Karpas-422 (cell line): ENCODE results near the gene RCSD1. TPM values are rescaled to one million over a fixed set of nuclear protein-coding genes. Genes with fewer than 3 reads are reported as not detected.
"Not testable (repeated sequence)": the region's sequence is repeated elsewhere in the genome, so short reads cannot be mapped to it uniquely, and the experiment has no call there.

Experiments
- DNase-seq: peaks from one replicate; pipeline ENCODE4 v3.0.0-alpha.2; 2015
- H2AFZ ChIP-seq: fragments of 200-600 bp; sonication (generic); 2 replicates; pipeline ENCODE4 v1.6.1; 2014; ENCODE audit warnings: antibody characterized with exemption, low read length, mixed read lengths
- H3K27ac ChIP-seq: fragments of 200-600 bp; sonication (generic); 2 replicates; pipeline ENCODE4 v1.5.1; 2014; ENCODE audit warnings: mild to moderate bottlenecking, low read length, moderate library complexity
- H3K27me3 ChIP-seq: fragments of 200-600 bp; sonication (generic); 2 replicates; pipeline ENCODE4 v1.6.1; 2014; ENCODE audit warnings: low read length, mixed read lengths
- H3K36me3 ChIP-seq: fragments of 200-600 bp; sonication (generic); 2 replicates; pipeline ENCODE4 v1.6.1; 2014; ENCODE audit warnings: low read length, mixed read lengths; ENCODE audit not compliant: insufficient read depth
- H3K4me1 ChIP-seq: fragments of 200-600 bp; sonication (generic); 2 replicates; pipeline ENCODE4 v1.6.1; 2014; ENCODE audit warnings: mild to moderate bottlenecking, low read length, mixed read lengths
- H3K4me2 ChIP-seq: fragments of 200-600 bp; sonication (generic); 2 replicates; pipeline ENCODE4 v1.6.1; 2014; ENCODE audit warnings: low read length, low read depth, mild to moderate bottlenecking; ENCODE audit not compliant: poor library complexity, severe bottlenecking
- H3K4me3 ChIP-seq: fragments of 200-600 bp; sonication (generic); 2 replicates; pipeline ENCODE4 v1.5.1; 2014; ENCODE audit warnings: mild to moderate bottlenecking, antibody characterized with exemption, low read length, mixed read lengths
- H3K79me2 ChIP-seq: fragments of 200-600 bp; sonication (generic); 2 replicates; pipeline ENCODE4 v1.6.1; 2014; ENCODE audit warnings: mild to moderate bottlenecking, low read length, mixed read lengths
- H3K9ac ChIP-seq: fragments of 200-600 bp; sonication (generic); 2 replicates; pipeline ENCODE4 v1.6.0; 2014; ENCODE audit warnings: low read length
- H3K9me2 ChIP-seq: fragments of 200-600 bp; sonication (generic), shearing (Covaris generic); replicated peaks from 2 replicates; pipeline ENCODE4 v1.6.0; 2014; ENCODE audit warnings: mild to moderate bottlenecking, low read length, moderate library complexity; ENCODE audit not compliant: insufficient read depth
- H3K9me3 ChIP-seq: fragments of 300-700, 200-600 bp; sonication (generic); 2 replicates; pipeline ENCODE4 v1.6.1; 2014; ENCODE audit warnings: low read length, mixed read lengths
- H4K20me1 ChIP-seq: fragments of 200-600 bp; sonication (generic); 2 replicates; pipeline ENCODE4 v1.6.1; 2014; ENCODE audit warnings: mild to moderate bottlenecking, antibody characterized with exemption, low read length, low read depth; ENCODE audit not compliant: insufficient read depth
- total RNA-seq: library from RNA; depleted of rRNA; stranded (reverse); fragments of >200 nt; shearing (Covaris generic); gene quantifications from 2 replicates; pipeline ENCODE4 v1.2.3, GENCODE V29; 2014; ENCODE audit warnings: low replicate concordance

RCSD1 gene
- total RNA-seq, 1 experiment from 2014 or later, result 85.4 TPM

- H3K9ac ChIP-seq, result no peak overlapping the region
- no peak overlapping the region for H3K4me2 ChIP-seq
- peaks cover 42% of the 10 kb centered on the region for H3K4me1 ChIP-seq
- H3K4me3 ChIP-seq, result no peak overlapping the region
- no peak overlapping the region for H3K27ac ChIP-seq
- no peaks in the 10 kb centered on the region for H3K79me2 ChIP-seq
- H3K9me3 ChIP-seq, result peaks cover 9% of the 10 kb centered on the region
- H3K9me2 ChIP-seq, result no peaks in the 10 kb centered on the region
- no peak overlapping the region for H2AFZ ChIP-seq
- DNase-seq, result peak; percentile 38
- no peaks in the 10 kb centered on the region; the same call in 1 of the 2 replicates for H3K36me3 ChIP-seq
- no peaks in the 10 kb centered on the region for H4K20me1 ChIP-seq
- H3K27me3 ChIP-seq, result no peaks in the 10 kb centered on the region
Observed at GRCh38 chr1:167612587-167613385, 17.2 kb upstream of the RCSD1 start.

GRCh38 chr1:167613984-167614383 lies 16.0 kb upstream of the RCSD1 start:
- H3K4me1 ChIP-seq, result peaks cover 47% of the 10 kb centered on the region

GRCh38 chr1:167614851-167615250 lies 15.2 kb upstream of the RCSD1 start:
- Histone ChIP-seq H3K4me2 (no peak overlapping the region), H3K36me3 (no peaks in the 10 kb centered on the region), H3K9me3 (0 out of 2 replicates have a peak, but pooled peaks cover 3% of the 10 kb centered on the region), H3K4me3 (no peak overlapping the region), H3K79me2 (no peaks in the 10 kb centered on the region), H3K27me3 (no peaks in the 10 kb centered on the region), H4K20me1 (no peaks in the 10 kb centered on the region), H3K4me1 (peaks cover 52% of the 10 kb centered on the region), H2AFZ (no peak overlapping the region), H3K27ac (no peak overlapping the region), H3K9ac (no peak overlapping the region), H3K9me2 (no peaks in the 10 kb centered on the region)
- no peak for DNase-seq

More at GRCh38 chr1:167613984-167614383, 16.0 kb upstream of the RCSD1 start:
- not testable (repeated sequence) for H3K9ac ChIP-seq, H3K27me3 ChIP-seq, H3K4me2 ChIP-seq, H4K20me1 ChIP-seq, H3K4me3 ChIP-seq, DNase-seq, H3K9me2 ChIP-seq, H3K79me2 ChIP-seq, H3K9me3 ChIP-seq, H3K36me3 ChIP-seq, H2AFZ ChIP-seq, H3K27ac ChIP-seq

- Histone ChIP-seq H3K36me3 (no peaks in the 10 kb centered on the region), H3K9me2 (no peaks in the 10 kb centered on the region), H2AFZ (no peak overlapping the region), H3K9me3 (0 out of 2 replicates have a peak, but pooled peaks cover 3% of the 10 kb centered on the region), H3K4me2 (peak overlapping the region; percentile 76), H3K4me3 (peak overlapping the region; percentile 60), H4K20me1 (no peaks in the 10 kb centered on the region), H3K79me2 (no peaks in the 10 kb centered on the region), H3K4me1 (peaks cover 65% of the 10 kb centered on the region), H3K27me3 (no peaks in the 10 kb centered on the region), H3K9ac (peak overlapping the region; percentile 68), H3K27ac (peak overlapping the region; percentile 94)
- no peak for DNase-seq
Observed at GRCh38 chr1:167616521-167616920, 13.5 kb upstream of the RCSD1 start.

GRCh38 chr1:167617153-167618147 lies 12.6 kb upstream of the RCSD1 start:
- no peak overlapping the region for H2AFZ ChIP-seq
- no peaks in the 10 kb centered on the region for H3K9me2 ChIP-seq
- no peaks in the 10 kb centered on the region for H3K79me2 ChIP-seq
- peak overlapping the region; percentile 68 for H3K9ac ChIP-seq
- no peaks in the 10 kb centered on the region for H3K36me3 ChIP-seq
- H3K9me3 ChIP-seq, result 0 out of 2 replicates have a peak, but pooled peaks cover 3% of the 10 kb centered on the region
- peaks cover 63% of the 10 kb centered on the region for H3K4me1 ChIP-seq
- H4K20me1 ChIP-seq, result no peaks in the 10 kb centered on the region
- H3K4me2 ChIP-seq, result peak overlapping the region; percentile 76
- peak; percentile 94 for DNase-seq
- peak overlapping the region; percentile 60 for H3K4me3 ChIP-seq
- H3K27ac ChIP-seq, result peak overlapping the region; percentile 94
- H3K27me3 ChIP-seq, result no peaks in the 10 kb centered on the region

- peak overlapping the region; percentile 68 for H3K9ac ChIP-seq
- H3K79me2 ChIP-seq, result no peaks in the 10 kb centered on the region
- H3K9me3 ChIP-seq, result 0 out of 2 replicates have a peak, but pooled peaks cover 3% of the 10 kb centered on the region
- H3K4me2 ChIP-seq, result peak overlapping the region; percentile 76
- peak overlapping the region; percentile 60 for H3K4me3 ChIP-seq
- peaks cover 66% of the 10 kb centered on the region for H3K4me1 ChIP-seq
- no peak for DNase-seq
- H3K27ac ChIP-seq, result peak overlapping the region; percentile 94
- H4K20me1 ChIP-seq, result no peaks in the 10 kb centered on the region
- no peaks in the 10 kb centered on the region for H3K36me3 ChIP-seq
- no peaks in the 10 kb centered on the region for H3K9me2 ChIP-seq
- H2AFZ ChIP-seq, result no peak overlapping the region
- H3K27me3 ChIP-seq, result no peaks in the 10 kb centered on the region
Observed at GRCh38 chr1:167618366-167618765, 11.7 kb upstream of the RCSD1 start.

GRCh38 chr1:167618789-167619188 lies 11.2 kb upstream of the RCSD1 start:
- no peaks in the 10 kb centered on the region for H4K20me1 ChIP-seq
- no peaks in the 10 kb centered on the region for H3K27me3 ChIP-seq
- DNase-seq, result no peak
- no peak overlapping the region for H2AFZ ChIP-seq
- H3K9me3 ChIP-seq, result 0 out of 2 replicates have a peak, but pooled peaks cover 3% of the 10 kb centered on the region
- peaks cover 65% of the 10 kb centered on the region for H3K4me1 ChIP-seq
- H3K36me3 ChIP-seq, result no peaks in the 10 kb centered on the region
- no peak overlapping the region for H3K4me2 ChIP-seq
- H3K79me2 ChIP-seq, result no peaks in the 10 kb centered on the region
- H3K4me3 ChIP-seq, result no peak overlapping the region
- peak overlapping the region; percentile 94 for H3K27ac ChIP-seq
- H3K9ac ChIP-seq, result peak overlapping the region; percentile 68; the same call in 1 of the 2 replicates
- H3K9me2 ChIP-seq, result no peaks in the 10 kb centered on the region
